HFF-Myc (cell line): ENCODE results near the gene HEXD.

Experiments
- DNase-seq: peaks from one replicate; pipeline ENCODE4 v3.0.0-alpha.2; 2011; ENCODE audit warnings: low read depth; ENCODE audit errors: extremely low read depth
- H3K4me3 ChIP-seq: replicated peaks from 2 replicates; pipeline ENCODE4 v1.5.1; 2011; ENCODE audit warnings: low read depth, mild to moderate bottlenecking, control low read depth, low read length
- TF ChIP-seq, protein P1 (sequence below): IDR thresholded peaks from 2 replicates; pipeline ENCODE4 v1.5.1; 2012; ENCODE audit warnings: mild to moderate bottlenecking, low read depth, low read length, control low read depth; ENCODE audit errors: missing control alignments

The HEXD gene

DNA sequence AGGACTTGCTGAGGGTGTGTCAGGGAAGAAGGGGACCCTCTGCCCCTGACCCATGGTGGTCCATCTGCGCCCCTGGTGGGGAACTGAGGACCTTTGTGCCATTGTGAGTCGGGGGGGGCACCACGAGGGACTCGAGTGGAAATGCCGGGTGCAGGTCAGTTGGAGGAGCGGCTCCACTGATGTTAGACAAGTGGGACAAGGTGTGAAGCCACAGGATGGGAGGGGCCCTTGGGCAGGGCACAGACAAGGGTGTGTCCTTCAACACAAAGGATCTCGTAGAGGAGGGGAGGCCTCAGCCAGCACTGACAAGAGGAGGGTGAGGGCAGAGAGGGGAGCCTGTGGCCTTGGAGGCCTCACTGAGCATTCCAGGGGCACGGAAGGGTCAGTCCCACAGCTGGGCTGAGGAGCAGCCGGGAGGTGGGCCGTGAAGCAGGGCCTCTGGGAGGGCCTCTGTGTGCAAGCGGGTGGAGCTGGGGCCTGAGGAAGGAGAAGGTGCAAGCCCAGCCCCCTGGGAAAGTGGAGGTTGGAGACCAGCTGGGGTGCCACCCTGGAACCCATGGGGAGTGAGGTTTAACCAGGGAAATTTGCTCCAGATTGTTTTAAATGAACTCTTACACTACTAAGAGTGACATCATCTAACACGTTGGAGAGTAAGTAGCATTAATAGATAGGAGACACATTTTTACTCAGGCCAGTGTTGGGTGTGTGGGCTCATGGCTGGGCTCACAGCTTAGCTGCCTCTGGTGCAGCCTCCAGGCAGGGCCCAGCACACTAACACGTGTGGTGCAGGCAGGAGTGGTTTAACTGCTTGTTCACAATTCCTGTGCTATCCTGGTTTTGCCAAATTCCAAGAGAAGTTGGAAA lies 68.3 kb downstream of the HEXD start:
- no peak overlapping the region for H3K4me3 ChIP-seq
- TF ChIP-seq, protein P1, sequence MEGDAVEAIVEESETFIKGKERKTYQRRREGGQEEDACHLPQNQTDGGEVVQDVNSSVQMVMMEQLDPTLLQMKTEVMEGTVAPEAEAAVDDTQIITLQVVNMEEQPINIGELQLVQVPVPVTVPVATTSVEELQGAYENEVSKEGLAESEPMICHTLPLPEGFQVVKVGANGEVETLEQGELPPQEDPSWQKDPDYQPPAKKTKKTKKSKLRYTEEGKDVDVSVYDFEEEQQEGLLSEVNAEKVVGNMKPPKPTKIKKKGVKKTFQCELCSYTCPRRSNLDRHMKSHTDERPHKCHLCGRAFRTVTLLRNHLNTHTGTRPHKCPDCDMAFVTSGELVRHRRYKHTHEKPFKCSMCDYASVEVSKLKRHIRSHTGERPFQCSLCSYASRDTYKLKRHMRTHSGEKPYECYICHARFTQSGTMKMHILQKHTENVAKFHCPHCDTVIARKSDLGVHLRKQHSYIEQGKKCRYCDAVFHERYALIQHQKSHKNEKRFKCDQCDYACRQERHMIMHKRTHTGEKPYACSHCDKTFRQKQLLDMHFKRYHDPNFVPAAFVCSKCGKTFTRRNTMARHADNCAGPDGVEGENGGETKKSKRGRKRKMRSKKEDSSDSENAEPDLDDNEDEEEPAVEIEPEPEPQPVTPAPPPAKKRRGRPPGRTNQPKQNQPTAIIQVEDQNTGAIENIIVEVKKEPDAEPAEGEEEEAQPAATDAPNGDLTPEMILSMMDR: no peak
- DNase-seq: no peak

DNA sequence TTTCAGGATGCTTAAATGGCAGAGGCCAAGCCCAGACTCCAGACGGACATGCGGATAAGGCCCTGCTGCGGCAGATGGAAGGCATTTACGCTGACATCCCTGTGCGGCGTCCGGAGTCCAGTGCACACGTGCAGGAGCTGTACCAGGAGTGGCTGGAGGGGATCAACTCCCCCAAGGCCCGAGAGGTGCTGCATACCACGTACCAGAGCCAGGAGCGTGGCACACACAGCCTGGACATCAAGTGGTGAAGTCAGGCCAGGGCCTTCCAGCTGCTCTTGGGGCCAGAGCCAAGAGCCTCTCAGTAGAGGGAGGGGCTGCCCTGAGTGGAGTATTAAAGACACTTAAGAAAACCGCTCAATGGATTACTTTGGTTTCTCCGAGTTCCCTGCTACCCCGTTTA lies 69.8 kb downstream of the HEXD start:
- no peak for DNase-seq
- no peak overlapping the region for H3K4me3 ChIP-seq
- TF ChIP-seq, protein P1: no peak

DNA sequence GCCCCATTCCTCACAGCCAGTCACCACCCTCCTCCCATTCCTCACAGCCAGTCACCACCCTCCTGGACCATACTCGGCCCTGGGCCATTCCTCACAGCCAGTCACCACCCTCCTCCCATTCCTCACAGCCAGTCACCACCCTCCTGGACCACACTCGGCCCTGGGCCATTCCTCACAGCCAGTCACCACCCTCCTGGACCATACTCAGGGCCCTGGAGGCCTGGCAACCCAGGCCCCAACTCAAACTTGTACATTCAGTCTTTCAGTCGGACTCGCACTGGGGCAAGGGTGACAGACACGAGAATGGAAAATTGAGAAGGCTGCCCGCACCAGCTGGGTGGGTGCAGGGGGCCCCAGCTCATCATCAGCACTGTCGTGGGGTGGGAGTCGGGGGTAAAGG lies 71.0 kb downstream of the HEXD start:
- no peak overlapping the region for H3K4me3 ChIP-seq
- DNase-seq: no peak
- TF ChIP-seq, protein P1: no peak

DNA sequence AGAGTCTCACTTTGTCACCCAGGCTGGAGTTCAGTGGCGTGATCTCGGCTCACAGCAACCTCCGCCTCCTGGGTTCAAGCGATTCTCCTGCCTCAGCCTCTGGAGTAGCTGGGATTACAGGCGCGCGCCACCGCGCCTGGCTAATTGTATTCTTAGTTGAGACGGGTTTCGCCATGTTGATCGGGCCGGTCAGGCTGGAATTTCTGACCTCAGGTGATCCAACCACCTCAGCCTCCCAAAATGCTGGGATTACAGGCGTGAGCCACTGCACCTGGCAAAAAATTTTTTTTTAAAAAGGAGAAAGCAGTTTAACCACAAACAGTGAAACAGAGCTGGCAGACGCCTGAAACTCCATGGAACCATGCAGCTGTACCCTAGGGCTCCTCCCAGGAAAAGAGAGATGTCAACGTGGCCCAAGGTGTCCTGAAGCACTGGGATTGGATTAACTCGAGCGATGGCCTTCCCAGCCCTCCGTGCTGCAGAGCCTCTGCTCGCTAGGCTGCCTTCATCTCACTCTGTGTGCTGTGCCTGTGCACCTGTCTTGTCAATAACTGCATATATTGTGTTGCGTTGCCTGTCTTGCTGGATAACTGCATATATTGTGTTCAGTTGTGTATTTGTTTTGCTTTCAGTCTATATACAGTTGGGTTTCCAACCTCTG lies 71.8 kb downstream of the HEXD start:
- H3K4me3 ChIP-seq: no peak overlapping the region
- TF ChIP-seq, protein P1: no peak
- no peak for DNase-seq

DNA sequence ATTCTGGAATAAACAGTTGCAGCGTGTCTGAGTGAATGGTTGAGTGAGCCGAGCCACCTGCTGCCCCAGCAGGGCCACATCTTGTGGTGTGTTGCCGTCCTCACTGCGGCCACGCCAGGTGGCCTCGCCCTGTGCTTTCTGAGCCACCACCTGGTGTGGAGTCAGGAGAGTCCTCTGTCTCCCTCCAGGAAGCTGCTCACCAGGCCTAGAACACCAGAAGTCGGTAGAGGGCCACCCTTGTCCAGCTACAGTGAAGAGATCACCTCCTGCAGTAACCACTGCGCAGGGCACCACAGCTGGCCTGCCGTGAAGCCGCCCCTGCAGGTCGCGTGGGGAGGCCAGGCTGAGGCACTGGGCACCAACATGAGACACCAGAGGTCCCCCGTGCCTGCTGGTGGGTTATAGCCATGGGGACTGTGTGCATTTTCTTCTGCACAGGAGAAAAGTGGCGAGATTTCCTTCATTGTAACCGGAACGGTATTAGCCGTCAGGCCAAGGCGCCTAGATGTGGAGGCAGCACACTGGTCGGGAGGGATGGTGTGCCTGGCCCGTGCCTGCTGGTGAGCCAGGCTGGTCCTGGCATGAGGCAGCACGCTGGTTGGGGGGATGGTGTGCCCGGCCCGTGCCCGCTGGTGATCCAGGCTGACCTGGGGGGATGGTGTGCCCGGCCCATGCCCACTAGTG lies 72.5 kb downstream of the HEXD start:
- no peak overlapping the region for H3K4me3 ChIP-seq
- TF ChIP-seq, protein P1: no peak
- DNase-seq: no peak

DNA sequence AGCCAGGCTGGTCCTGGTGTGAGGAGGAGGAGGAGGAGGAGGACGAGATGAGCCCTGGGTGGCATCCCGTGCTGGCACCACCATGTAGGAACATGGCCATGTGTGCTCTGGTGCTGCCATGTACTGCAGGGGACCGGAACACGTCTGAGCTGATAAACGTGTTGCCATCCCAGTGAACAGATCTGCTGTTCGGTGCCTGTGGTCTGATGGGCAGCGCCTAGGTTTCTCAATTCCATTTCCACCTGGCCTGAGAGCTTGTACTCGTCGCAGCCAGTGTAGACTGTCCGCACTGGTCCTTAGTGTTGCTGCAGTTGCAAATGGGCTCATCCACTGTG lies 73.0 kb downstream of the HEXD start:
- no peak overlapping the region for H3K4me3 ChIP-seq
- DNase-seq: no peak
- TF ChIP-seq, protein P1: no peak
